A673 (cell line): ENCODE data around the gene IQGAP2. TPM values are rescaled to one million over a fixed set of nuclear protein-coding genes. Genes with fewer than 3 reads are reported as not detected.

Experiments used
- BruUV-seq: library from RNA; stranded (reverse); fragments of 400-500 nt; replicated peaks from 2 replicates; lab custom pipeline; 2021; lab: Mats Ljungman, UMichigan
- CTCF ChIA-PET: fragments of 300-600 bp; sonication (Branson Sonifier 250); formaldehyde crosslinking; loops from one replicate; lab custom pipeline; 2022; ENCODE audit warnings: antibody characterized with exemption; lab: Charles Lee
- POLR2A ChIA-PET: fragments of 300-600 bp; sonication (Branson Sonifier 250); formaldehyde crosslinking; loops from one replicate; lab custom pipeline; 2022; ENCODE audit warnings: antibody characterized with exemption; ENCODE audit not compliant: low non-redundant PET; lab: Charles Lee
- DNase-seq: peaks from one replicate; pipeline ENCODE4 v3.0.0-alpha.2; 2015; ENCODE audit warnings: low spot score
- H3K27ac ChIP-seq: fragments of 200-600 bp; sonication (generic); 2 replicates; pipeline ENCODE4 v1.5.1; 2016; ENCODE audit warnings: mixed run types, low read depth, mild to moderate bottlenecking, mixed read lengths, antibody characterized with exemption, low read length; ENCODE audit not compliant: poor library complexity, severe bottlenecking
- H3K27me3 ChIP-seq: fragments of 200-600 bp; sonication (generic); replicated peaks from 2 replicates; pipeline ENCODE4 v1.6.1; 2017; ENCODE audit warnings: mixed run types, low read depth, mild to moderate bottlenecking, mixed read lengths, antibody characterized with exemption, low read length; ENCODE audit not compliant: insufficient read depth, poor library complexity
- H3K36me3 ChIP-seq: fragments of 200-600 bp; sonication (generic); 2 replicates; pipeline ENCODE4 v1.6.1; 2016; ENCODE audit warnings: mixed run types, mild to moderate bottlenecking, mixed read lengths, antibody characterized with exemption, low read length; ENCODE audit not compliant: insufficient read depth, poor library complexity, severe bottlenecking
- H3K4me1 ChIP-seq: fragments of 200-600 bp; sonication (generic); 2 replicates; pipeline ENCODE4 v1.6.1; 2017; ENCODE audit warnings: mixed run types, mild to moderate bottlenecking, mixed read lengths, antibody characterized with exemption, low read length; ENCODE audit not compliant: insufficient read depth, poor library complexity, severe bottlenecking
- H3K4me3 ChIP-seq: fragments of 200-600 bp; sonication (generic); 2 replicates; pipeline ENCODE4 v1.5.1; 2016; ENCODE audit warnings: low read depth, mixed run types, mild to moderate bottlenecking, mixed read lengths, low read length; ENCODE audit not compliant: poor library complexity, severe bottlenecking
- H3K9me3 ChIP-seq: fragments of 200-600 bp; sonication (generic); 2 replicates; pipeline ENCODE4 v1.6.1; 2016; ENCODE audit warnings: mixed run types, low read depth, mild to moderate bottlenecking, mixed read lengths, antibody characterized with exemption, low read length; ENCODE audit not compliant: poor library complexity, severe bottlenecking
- EZH2 ChIP-seq: fragments of 200-600 bp; sonication (generic); IDR thresholded peaks from 2 replicates; pipeline ENCODE4 v1.6.1; 2017; ENCODE audit warnings: borderline replicate concordance, low read depth, mild to moderate bottlenecking, mixed read lengths, antibody characterized with exemption, low read length; ENCODE audit not compliant: poor library complexity, severe bottlenecking
- intact Hi-C: fragments of 100-400 bp; cut with micrococcal nuclease; formaldehyde crosslinking; loops from one replicate; pipeline ENCODE4 v1.10.0; 2022; ENCODE audit not compliant: unreplicated experiment
- total RNA-seq: library from RNA; stranded (reverse); gene quantifications from 2 replicates; pipeline ENCODE4 v1.2.3, GENCODE V29; 2021
- TF ChIP-seq, protein P1 (sequence below): fragments of 300-800, 200-600 bp; sonication (generic); conservative IDR thresholded peaks from 2 replicates; pipeline ENCODE4 v1.5.1; 2017; ENCODE audit warnings: low read depth, mild to moderate bottlenecking, antibody characterized with exemption, low read length, moderate library complexity, mixed read lengths

Gene IQGAP2
- total RNA-seq, 1 experiment from 2014 or later: 26.8 TPM

DNA sequence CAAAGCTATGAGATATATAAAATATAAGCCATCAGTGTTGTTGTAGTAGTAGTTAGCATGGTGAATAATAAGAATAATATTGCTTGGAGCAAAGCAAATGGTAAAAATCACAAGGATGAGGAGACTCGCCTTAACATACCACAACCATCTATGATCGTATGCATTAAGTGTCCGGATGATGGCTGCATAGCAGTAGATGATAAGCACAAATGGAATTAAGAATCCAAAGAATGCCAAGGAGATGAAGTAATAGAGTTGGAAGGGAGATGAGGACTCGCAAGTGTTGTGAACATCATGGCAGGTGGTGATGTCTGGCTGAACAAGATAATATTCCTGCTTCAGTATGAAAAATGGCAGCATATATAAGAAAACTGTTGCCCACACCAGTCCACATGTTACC is 214.6 kb downstream of the IQGAP2 start:
- intact Hi-C loops: loop anchor here (5.0 kb wide), 1 partner anchor 65 kb away; no protein-coding TSS in a partner anchor
- H3K9me3 ChIP-seq: no peaks in the 10 kb centered on the region
- H3K4me3 ChIP-seq: no peak overlapping the region
- no peak for DNase-seq
- POLR2A ChIA-PET: no interaction called here
- no TSS peak for BruUV-seq
- peaks cover 14% of the 10 kb centered on the region for H3K36me3 ChIP-seq
- H3K27me3 ChIP-seq: no peaks in the 10 kb centered on the region
- CTCF ChIA-PET: no interaction called here
- H3K4me1 ChIP-seq: peaks cover 63% of the 10 kb centered on the region
- TF ChIP-seq, protein P1, sequence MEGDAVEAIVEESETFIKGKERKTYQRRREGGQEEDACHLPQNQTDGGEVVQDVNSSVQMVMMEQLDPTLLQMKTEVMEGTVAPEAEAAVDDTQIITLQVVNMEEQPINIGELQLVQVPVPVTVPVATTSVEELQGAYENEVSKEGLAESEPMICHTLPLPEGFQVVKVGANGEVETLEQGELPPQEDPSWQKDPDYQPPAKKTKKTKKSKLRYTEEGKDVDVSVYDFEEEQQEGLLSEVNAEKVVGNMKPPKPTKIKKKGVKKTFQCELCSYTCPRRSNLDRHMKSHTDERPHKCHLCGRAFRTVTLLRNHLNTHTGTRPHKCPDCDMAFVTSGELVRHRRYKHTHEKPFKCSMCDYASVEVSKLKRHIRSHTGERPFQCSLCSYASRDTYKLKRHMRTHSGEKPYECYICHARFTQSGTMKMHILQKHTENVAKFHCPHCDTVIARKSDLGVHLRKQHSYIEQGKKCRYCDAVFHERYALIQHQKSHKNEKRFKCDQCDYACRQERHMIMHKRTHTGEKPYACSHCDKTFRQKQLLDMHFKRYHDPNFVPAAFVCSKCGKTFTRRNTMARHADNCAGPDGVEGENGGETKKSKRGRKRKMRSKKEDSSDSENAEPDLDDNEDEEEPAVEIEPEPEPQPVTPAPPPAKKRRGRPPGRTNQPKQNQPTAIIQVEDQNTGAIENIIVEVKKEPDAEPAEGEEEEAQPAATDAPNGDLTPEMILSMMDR: no peak
- TF ChIP-seq EZH2: no peak
- H3K27ac ChIP-seq: no peak overlapping the region

DNA sequence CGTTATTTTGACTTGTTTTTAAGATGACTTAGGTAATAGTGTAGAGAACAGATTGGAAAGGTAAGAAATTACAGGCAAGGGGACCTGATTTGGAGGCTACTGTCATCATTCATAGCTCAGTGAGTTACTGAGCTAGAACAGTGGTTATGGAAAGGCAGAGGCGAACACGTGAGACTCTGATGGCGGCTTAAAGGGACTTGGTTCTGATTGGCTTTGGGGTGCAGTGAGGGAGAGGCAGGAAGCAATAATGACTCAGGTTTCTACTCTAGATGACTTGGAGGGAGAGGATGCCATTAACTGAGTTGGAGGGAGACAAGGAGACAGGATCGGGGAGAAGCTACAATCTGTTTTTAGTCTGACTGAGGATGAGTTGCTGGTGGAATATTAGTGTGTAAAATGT is 217.1 kb downstream of the IQGAP2 start:
- POLR2A ChIA-PET: no interaction called here
- CTCF ChIA-PET: no interaction called here
- Histone ChIP-seq H3K4me1 (peaks cover 69% of the 10 kb centered on the region), H3K36me3 (peaks cover 14% of the 10 kb centered on the region), H3K9me3 (no peaks in the 10 kb centered on the region), H3K27ac (no peak overlapping the region), H3K4me3 (peak overlapping the region; percentile 37), H3K27me3 (no peaks in the 10 kb centered on the region)
- intact Hi-C loops: no loop called here
- TF ChIP-seq, protein P1: no peak
- TF ChIP-seq EZH2: no peak
- no TSS peak for BruUV-seq
- no peak for DNase-seq

DNA sequence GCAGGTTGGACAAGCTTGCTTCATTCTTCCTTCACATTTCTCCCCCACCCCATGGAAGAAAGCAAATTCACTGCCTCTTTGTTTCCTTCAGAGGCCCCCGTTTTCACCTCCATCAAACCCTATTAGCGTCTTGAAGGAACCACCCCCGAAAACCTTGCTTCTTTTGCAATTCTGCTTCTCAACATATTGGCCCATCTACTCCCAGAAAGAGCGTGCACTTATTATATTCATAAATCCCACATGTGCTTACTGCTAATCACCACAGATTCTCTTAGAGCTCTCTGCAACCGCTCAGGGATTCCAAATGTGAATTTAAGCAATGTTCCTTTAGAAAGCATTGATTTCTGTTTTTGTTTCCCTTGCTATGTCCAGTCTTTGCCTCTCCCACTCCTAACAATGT is 219.0 kb downstream of the IQGAP2 start:
- Histone ChIP-seq H3K4me1 (peaks cover 53% of the 10 kb centered on the region), H3K36me3 (peaks cover 10% of the 10 kb centered on the region), H3K9me3 (no peaks in the 10 kb centered on the region), H3K4me3 (peak overlapping the region; percentile 37), H3K27ac (peak overlapping the region; percentile 26), H3K27me3 (no peaks in the 10 kb centered on the region)
- TF ChIP-seq, protein P1: no peak
- TF ChIP-seq EZH2: no peak
- no peak for DNase-seq
- intact Hi-C loops: no loop called here
- no TSS peak for BruUV-seq
- ChIA-PET POLR2A (no interaction called here), CTCF (no interaction called here)
